Left cardiac atrium (tissue), 4 donors: ENCODE data around the gene CHRNA10. TPM values are rescaled to one million over a fixed set of nuclear protein-coding genes. Genes with fewer than 3 reads are reported as not detected.
A peak's percentile ranks its signal among the peaks of the same experiment; 100 is the strongest.

Experiments
- ATAC-seq, 2 donors: fragments of 200-7000 bp; cut with Tn5 transposase; one replicate each; pipeline ENCODE4 v1.9.1; 2020; ENCODE audit warnings: mild to moderate bottlenecking in 2 of 2, moderate library complexity in 2 of 2
- DNase-seq: peaks from one replicate; pipeline ENCODE4 v3.0.0-alpha.2; 2020
- intact Hi-C, 2 donors: fragments of 100-400 bp; cut with DNase I; formaldehyde crosslinking; loops; one replicate each; pipeline versions ENCODE4 v1.14.1 to v1.15.1; 2022 to 2023
- long read RNA-seq: library from polyadenylated mRNA; unstranded; transcript quantifications from one replicate; pipeline ENCODE4 v2.0.0, GENCODE V29; 2021
- total RNA-seq, 2 donors: library from RNA; stranded (reverse); fragmentation: NEBNext Ultra II Directional; extraction: Animal tissue kit (Norgen Biotek cat#: 25700); gene quantifications; one replicate each; pipeline ENCODE4 v1.2.1, GENCODE V29; 2021
- donor health status: DM: no; HTN: yes; CAD: no.
- donor health status: DM: no; HTN: yes; CAD: no; lungs with severe emphysema.
- donor health status: DM: yes; HTN: yes; CAD: no.
- donor health status: Dilated cardiomyopathy.

The CHRNA10 gene, protein sequence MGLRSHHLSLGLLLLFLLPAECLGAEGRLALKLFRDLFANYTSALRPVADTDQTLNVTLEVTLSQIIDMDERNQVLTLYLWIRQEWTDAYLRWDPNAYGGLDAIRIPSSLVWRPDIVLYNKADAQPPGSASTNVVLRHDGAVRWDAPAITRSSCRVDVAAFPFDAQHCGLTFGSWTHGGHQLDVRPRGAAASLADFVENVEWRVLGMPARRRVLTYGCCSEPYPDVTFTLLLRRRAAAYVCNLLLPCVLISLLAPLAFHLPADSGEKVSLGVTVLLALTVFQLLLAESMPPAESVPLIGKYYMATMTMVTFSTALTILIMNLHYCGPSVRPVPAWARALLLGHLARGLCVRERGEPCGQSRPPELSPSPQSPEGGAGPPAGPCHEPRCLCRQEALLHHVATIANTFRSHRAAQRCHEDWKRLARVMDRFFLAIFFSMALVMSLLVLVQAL
- under 1 TPM; 0.27 to 0.58 TPM for total RNA-seq
- long read RNA-seq: 0 reads

DNA sequence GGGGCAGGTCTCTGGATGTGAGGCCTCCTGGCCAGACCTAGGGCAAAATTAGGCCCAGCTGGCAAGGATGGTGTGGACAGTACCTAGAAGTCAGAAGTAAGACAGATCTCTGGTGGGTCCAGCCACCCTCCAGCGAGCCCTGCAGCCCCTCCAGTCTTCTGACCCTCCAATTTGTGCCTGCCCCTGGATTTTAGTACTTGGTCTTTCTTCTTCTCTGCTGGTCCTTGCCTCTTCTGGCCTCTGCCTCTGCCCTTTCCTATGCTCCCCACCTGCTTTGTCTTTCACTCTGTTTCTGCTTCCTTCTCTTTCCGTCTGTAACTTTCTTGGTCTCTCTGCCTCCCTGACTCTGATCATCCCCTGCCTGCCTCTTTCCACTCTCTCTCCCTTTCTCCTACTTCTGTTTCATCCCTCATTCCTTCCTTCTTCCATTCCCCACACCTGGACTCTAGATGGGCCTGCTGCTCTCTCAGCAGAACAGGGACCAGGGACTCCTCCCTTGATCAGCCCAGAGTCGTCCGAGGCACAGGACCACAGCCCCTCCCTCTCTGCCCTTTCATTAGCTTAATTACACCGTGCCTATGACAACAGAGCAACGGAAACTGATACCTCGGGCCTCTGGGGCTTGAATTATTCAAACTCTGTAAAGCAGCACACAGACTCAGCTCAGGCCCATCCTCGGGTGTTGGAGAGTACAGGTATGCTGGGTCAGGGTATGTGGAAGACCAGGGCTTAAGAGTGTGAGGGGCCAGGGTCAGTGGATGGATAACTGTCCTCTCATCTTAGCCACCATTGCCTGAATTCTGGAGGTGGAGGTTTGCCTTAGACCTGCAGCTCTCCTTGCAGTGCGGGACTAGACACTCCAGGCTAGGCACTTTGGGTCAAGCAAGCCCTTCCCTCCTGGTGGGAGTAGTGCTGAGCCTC, at the start of gene CHRNA10:
TSS of gene CHRNA10 (minus strand) at position 51 of the 921 bp plus-strand sequence. CDS start 72 bp downstream, outside the sequence.
- intact Hi-C loops: no loop called here
- ATAC-seq (no peak), DNase-seq (no peak)

DNA sequence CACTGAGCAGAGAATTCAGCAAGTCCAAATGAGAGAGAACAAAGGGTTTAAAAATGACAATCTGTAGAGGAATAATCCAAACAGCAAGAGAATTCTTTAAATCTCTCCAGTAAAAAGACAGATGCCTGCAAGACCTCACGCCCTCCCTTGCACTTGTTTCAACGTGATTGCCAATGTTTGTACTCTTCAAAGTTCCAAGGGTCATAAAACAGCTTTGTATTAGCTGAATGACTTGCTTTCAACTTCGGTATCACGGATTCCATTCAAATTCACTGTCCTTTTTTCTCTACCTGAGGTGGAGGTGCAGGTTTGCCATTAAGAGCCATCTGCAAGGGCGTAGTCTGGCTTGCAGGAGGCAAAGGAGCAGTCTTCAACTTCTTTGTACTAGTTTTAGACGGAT, 41.1 kb upstream of the CHRNA10 start:
- DNase-seq (no peak), ATAC-seq (no peak)
- intact Hi-C loops: no loop called here

DNA sequence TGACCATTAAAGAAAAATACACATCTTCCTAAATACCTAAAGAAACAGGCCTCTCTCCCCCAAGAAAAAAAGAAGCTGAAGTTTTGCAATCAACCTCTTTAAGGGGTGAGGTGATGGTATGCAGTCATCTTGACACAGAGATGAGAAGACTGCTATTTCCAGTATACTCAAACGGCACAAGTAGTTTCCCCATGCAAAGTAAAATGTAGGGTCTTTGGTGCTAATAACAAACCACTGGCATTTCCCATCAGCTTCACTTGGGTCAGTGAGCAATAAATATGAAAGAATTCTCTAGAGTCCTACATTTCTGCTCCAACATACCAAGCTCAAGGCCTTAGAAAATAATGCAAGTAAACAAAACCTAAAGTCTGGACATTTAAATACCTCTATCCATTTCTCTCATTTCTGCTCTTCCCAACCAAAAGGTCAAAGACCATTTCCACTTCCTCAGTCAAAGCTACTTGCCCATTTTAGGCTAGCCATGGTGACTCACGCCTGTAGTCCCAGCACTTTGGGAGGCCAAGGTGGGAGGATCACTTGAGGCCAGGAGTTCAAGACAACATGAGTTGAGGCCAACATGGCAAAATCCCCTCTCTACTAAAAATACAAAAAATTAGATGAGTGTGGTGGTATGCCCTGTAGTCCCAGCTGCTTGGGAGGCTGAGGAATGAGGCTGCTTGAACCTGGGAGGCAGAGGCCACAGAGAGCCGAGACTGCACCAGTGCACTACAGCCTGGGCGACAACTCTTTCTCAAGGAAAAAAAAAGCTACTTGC, 39.5 kb upstream of the CHRNA10 start:
- no peak for DNase-seq
- intact Hi-C loops: no loop called here
- ATAC-seq: no peak

DNA sequence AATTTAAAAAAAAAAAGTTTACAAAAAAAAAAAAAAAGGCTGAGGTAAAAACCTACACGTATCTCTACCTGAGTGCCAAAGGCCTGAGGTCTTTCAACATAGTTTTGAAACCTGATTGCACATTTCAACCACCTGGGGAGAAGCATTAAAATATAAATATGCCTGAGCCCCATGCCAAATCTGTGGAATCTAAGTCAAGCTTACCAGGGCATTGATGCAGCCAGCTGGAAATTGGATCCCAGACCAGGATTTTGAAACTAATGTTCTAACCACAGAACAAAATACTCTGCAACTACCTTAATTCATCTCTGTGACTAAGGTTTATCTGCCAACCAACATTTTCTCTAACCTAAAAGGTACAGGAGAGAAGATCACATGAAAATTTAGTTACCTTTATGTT, 38.8 kb upstream of the CHRNA10 start:
- no peak for DNase-seq
- intact Hi-C loops: loop anchor here in 1 of 2 donors (10.0 kb wide), 1 partner anchor 55 kb away; no protein-coding TSS in a partner anchor
- ATAC-seq: no peak

DNA sequence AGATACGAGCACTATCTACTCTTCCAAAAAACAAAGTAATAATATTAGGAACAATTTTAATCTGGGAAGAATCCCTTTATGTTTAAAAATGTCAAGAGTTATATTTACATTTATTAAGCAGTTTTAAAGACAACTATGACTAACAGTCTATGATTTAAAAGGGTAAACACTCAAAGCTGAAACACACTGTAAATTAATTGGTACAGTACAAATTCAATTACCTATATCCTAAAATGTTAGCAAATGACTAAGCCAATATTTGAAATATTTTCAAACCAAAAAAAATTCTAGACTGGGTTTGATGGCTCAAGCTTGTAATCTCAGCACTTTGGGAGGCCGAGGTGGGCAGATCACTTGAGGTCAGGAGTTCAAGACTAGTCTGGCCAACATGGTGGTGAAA, 36.0 kb upstream of the CHRNA10 start:
- intact Hi-C loops: loop anchor here in 1 of 2 donors (10.0 kb wide), 1 partner anchor 58 kb away; no protein-coding TSS in a partner anchor
- ATAC-seq: no peak
- no peak for DNase-seq

DNA sequence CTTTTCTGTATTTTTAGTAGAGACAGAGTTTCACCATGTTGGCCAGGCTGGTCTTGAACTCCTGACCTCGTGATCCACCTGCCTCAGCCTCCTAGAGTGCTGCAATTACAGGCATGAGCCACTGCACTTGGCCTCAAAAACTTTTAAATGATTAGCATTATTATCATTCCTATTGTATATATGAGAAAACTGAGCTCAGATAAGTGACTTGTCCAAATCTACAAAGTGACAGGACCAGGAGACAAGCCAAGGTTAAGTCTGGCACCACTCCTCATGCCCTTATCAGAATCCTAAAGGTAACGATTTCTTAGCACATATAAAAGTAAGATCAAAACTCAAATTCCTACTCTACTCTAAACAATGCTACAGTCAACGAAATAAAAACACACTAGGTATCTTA, 32.2 kb upstream of the CHRNA10 start:
- DNase-seq (no peak), ATAC-seq (no peak)
- intact Hi-C loops: loop anchor here in 1 of 2 donors (10.0 kb wide), 1 partner anchor 61 kb away; no protein-coding TSS in a partner anchor

DNA sequence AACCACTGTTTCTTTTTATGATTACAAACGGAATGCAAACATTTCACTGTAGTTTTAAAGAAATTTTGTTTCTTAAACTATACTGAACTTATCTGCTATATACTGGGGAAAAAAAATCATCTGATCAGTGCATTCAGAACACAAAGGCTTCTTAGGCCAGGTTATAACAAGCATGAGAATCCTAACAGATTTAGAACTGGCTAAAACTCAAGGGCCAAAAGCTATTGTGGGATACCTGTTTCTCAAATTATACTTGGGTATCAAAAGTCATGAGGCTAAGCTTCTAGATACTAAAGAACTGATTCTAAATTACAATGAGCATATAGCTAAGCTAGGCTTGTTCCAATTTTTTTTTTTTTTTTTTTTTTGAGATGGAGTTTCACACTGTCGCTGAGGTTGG, 29.7 kb upstream of the CHRNA10 start:
- DNase-seq (no peak), ATAC-seq (no peak)
- intact Hi-C loops: loop anchor here in 1 of 2 donors (10.0 kb wide), 1 partner anchor 64 kb away; no protein-coding TSS in a partner anchor

DNA sequence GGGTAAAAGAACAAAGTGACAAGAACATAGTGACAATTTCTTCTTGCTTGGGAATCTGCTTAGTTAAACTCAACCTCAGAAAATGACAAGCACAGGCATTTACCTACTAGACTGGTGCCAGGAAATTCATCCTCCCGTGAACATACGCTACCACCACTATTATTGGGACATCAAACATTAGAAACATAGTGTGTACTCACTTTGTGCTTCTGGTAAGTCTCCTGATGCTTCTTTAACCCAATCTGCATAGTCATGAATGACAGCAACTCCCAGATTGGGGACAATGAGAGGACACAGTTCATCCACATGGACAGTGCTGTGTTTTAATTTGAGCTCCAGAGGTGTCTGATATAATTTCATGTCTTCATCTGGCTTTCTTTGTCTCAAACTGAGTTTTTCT, 29.2 kb upstream of the CHRNA10 start:
- DNase-seq (no peak), ATAC-seq (no peak)
- intact Hi-C loops: loop anchor here in 1 of 2 donors (10.0 kb wide), 1 partner anchor 64 kb away; no protein-coding TSS in a partner anchor

DNA sequence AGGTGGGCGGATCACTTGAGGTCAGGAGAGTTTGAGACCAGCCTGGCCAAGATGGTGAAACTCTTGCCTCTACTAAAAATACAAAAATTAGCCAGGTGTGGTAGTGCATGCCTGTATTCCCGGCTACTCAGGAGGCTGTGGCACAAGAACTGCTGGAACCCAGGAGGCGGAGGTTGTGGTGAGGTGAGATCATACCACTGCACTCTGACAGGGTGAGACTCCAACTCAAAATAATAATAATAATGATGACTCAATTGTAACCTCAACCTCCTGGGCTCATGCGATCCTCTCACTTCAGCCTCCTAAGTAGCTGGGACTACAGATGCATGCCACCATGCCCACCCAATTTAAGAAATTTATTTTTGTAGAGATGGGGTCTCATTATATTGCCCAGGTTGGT, 15.6 kb upstream of the CHRNA10 start:
- intact Hi-C loops: no loop called here
- no peak for DNase-seq
- no peak for ATAC-seq

DNA sequence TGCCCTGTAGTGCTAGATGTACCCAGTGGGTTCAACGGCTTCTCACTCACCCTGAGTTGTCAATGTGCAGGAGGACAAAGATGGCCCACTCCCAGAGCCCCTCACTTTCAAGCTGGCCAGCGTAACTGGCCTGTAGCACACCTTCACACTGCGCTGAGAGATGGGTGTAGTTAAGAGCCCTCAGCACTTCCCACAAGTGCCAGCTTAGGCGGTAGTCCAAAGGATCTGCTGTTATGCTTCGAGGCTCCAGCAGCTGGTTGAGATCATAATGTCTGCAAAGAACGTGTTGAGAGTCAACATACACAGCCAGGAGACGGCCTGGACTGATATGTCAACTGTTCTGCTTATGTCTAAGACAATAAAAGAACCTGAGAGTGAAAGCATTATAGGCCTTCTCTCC, 14.7 kb upstream of the CHRNA10 start:
- intact Hi-C loops: no loop called here

DNA sequence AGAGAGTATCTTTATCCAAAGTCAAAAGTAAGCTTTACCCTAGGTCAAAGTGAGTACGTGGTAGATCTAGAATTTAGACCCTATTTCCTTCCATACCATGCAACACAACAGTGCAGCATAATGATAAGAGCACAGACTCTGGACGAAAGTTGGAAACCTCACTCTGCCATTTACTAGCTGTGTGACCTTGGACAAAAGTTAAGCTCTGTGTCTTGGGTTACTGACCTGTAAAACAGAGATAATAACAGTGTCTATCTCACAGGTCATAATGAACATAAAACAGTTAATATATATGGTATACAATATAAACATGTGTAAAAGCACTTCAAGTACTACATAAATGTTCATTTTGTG, 13.6 kb upstream of the CHRNA10 start:
- no peak for ATAC-seq
- intact Hi-C loops: no loop called here
- no peak for DNase-seq

More for the DNA sequence above, 14.7 kb upstream of the CHRNA10 start:
- ATAC-seq (peak; percentile 66 to 68), DNase-seq (no peak)

DNA sequence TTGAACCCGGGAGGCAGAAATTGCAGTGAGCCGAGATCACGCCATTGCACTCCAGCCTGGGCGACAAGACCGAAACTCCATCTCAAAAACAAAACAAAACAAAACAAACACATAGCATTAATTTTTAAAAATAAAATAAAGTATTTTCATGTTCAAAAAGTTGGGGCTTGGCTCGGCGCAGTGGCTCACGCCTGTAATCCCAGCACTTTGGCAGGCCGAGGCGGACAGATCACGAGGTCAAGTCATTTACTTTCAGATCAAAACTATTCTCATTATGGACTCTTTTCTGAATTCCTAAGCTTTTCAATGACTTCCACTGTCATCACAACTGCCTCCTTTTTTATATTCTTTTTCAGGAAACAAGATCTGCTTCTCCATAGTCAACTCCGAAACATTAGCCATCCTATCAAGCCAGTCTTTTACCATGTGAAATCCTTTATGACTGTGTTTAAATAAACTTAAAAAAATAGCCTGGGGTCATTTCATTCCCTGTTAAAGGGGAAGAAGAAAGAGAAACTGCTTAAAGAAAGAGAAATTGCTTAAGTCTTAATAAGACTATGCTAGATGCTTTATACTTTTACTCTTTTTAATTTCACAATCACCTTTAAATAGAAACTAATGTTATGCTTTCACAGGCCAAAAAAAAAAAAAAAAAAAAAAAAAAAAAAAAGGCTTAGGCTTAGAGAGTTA, 13.1 kb upstream of the CHRNA10 start:
- intact Hi-C loops: no loop called here
- no peak for DNase-seq
- ATAC-seq: no peak

DNA sequence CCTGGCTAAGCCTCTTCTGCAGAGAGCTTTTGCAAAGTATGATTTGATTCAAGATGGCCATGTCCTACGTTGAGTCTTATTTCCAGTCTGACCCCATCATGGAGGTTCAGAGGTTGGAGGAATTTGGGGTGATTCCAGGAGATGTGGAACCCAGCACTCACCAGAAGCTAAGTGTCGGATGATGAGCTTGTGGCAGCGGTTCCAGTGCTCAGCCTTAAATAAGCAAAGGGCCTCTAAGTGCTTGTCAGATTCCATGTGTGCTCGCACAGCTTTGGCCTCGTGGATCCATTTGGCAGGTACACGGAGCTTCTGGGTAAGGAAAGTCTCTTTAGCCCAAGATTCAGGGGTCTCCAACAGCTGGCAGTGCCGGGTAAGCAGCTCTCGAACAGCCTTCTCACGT, 11.9 kb upstream of the CHRNA10 start:
- intact Hi-C loops: no loop called here
- DNase-seq (no peak), ATAC-seq (peak; percentile 69 to 81)

DNA sequence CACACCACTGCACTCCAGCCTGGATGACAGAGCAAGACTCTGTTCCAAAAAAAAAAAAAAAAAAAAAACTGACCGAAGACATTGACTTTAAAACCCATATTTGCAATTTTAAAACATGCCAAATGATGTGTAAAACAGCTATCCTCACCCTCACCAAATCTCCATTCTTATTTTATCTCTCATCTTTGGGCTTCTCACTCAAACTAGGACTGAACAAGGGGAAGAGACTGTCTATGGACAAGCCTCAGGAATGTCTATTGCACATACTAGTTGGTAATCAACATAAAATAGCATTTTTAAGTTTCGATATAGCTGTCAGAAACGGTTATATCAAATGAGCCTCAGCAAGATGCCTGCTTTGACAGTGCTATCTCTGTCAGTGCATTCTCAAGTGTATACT, 7.9 kb upstream of the CHRNA10 start:
- ATAC-seq: no peak
- intact Hi-C loops: no loop called here

DNA sequence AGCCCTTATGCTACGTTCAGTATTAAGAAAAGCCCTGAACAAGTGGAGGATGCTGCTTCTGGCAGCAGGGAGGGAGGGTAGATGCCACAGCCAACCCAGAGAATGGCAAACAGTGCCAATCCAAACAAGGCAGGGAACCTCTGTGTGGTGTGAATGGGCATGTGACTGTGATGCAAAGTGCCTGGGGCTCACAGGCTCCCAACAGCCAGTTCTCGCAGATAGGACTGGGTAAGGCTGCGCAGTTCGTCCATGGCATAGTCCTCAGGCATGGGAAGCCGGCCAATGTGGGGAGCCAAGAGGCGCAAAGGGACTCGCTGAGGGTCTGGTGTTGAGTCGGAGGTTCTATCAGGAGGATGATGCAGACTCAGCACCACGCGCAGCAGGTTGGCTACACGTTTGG, 4.8 kb upstream of the CHRNA10 start:
- ATAC-seq (no peak), DNase-seq (no peak)
- intact Hi-C loops: no loop called here

More for the DNA sequence above, 7.9 kb upstream of the CHRNA10 start:
- DNase-seq: no peak

DNA sequence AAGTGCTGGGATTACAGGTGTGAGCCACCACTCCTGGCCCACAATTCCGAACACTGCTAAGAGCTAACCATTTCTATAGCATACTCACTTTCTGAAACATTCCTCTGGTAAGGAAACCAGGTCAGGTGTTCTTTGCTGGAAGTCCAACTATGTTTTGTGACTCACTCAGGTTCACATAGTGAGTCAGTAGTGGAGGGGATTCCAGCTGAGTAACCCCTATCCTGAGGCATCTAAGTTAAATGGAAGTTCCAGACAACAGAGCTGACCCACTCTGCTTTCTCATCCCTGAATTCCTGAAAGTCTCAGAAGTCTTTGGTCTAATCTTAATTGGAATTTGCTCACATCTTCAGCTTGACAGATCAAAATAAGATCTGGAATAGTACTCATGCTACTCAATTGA, 3.0 kb upstream of the CHRNA10 start:
- ATAC-seq: no peak
- intact Hi-C loops: no loop called here

DNA sequence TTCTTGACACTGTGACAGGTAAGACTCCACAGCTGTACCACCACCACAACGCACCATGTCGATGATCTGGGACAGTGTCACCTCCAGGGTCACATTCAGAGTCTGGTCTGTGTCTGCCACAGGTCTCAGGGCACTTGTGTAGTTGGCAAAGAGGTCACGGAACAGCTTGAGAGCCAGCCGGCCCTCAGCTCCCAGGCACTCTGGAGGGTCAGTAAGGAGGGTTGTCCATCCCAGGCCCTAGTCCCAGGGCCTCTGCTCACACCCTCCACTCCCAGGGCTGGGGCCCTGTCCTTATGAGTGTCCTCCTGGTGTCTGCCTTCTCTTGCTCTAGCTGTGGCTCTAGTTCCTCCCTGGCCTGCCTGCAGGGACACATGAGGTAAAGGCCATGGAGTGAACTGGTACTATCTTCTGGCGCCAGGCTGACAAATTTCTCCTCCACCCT, 1.4 kb downstream of the CHRNA10 start:
- intact Hi-C loops: no loop called here
- ATAC-seq (peak; percentile 56 to 60), DNase-seq (no peak)

More for the DNA sequence above, 3.0 kb upstream of the CHRNA10 start:
- no peak for DNase-seq

DNA sequence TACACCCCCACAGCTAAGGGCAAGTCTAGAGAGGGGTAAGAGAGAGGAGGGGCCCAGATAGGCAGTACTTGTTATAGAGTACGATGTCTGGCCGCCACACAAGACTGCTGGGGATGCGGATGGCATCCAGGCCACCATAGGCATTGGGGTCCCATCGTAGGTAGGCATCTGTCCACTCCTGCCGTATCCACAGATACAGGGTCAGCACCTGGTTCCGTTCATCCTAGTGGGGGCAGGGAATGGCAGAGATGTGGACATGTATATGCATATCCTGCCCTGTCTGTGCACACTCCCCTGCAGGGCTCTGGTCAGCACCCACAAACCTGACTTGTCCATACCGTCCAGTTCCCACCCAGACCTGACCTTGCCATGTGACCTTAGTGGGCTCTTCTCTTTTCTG, 2.1 kb downstream of the CHRNA10 start:
- DNase-seq (no peak), ATAC-seq (no peak)
- intact Hi-C loops: no loop called here
